ENCODE data around the gene RTP5.
"Not testable (repeated sequence)": the region's sequence is repeated elsewhere in the genome, so short reads cannot be mapped to it uniquely, and the experiment has no call there.

RTP5 gene

DNA sequence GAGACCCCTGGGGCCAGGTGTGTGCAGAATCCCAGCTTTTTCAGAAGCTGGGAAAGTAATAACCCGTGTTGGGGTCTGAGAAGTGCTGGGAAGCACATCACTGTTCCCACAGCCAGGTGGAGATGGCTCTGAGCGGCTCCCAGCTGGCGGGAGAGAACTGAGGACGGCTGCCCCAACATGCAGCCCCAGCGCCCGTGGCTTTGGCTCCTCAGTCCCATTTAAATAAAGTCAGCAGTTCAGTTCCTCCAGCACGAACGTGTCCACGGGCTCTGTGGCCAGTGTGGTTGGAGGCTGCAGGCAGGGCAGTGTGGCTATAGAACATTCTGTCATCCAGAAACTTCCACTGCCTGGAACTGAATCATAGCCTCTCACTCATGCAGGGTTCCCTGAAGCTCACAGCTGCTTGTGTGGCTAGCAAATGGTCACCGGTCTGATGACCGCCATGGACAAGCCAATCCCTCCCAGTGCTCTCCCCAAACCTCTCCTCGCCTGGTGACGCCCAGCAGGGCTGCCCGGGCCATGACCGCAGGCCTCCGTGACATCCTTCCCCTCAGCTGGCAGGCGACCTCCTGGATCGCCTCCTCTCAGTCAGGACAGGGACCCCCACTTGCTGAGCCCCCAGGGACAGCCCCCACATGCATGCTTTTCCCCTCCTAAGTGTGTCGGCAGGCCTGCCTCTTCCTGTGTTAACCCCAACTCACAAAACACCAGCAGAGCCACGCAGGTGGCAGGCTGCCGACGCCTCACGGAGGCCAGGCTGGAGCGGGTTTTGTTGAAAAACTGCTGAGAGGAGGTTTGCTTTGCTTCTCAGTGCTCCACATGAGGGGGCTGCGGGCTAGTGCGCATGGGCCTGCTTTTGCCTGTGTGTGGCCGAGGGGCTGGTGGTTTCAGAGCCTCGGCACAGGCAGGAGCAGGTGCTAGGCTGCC, 1.3 kb downstream of the RTP5 start:
- no peak for DNase-seq (ENCODE audit: low spot score)

DNA sequence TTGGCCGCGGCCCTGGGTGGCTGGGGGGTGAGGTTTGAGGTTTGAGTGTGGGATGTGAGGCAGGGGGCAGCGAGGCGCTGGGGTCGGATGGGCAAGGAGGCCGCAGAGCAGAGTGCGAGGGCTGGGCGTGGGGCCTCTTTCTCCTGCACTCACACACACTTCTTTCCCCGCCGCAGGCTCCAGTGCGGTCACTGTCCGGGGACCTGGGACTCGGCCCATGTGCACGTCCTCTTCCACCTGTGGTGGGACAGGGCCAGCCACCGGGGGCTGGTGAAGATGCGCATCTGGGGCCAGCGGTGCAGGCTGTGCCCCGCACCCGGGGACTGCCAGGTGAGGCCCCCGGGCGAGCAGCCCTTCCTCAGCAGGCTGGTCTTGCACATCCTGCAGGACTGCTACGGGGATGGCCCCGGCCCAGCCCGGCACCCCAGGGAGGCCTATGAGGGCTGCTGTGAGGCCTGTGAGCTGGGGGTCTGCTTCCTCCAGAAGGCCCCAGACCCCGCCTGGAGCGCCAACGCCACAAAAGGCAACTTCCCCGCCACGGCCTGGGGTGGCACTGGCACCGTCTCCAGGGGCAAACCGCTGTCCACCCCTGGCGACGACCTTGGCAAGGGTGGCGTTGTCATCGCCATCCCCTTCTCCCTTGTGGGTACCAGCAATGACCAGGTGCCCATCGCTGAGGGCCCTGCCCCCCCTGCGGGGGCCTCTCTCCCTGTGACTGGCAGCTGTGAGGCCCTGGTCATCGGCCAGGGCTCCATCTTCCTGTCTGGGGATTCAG, 2.2 kb downstream of the RTP5 start:
- DNase-seq (ENCODE audit: low spot score): no peak

DNA sequence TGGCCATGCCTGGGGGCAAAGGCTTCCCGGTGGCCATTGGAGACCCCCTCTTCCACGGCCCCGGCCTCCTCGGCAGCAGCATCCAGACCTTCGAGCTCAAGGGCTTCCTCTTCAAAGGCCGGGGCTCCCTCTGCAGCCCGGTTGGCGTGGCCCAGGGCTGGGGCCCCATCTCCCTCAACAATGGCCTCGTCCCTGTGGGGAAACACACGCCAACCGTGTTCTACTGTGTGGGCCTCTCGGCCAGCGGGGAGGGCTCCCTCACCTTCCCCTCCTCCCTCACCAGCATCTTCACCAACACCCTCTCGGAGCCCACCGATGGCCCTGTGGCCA, 2.7 kb downstream of the RTP5 start:
- no peak for DNase-seq (ENCODE audit: low spot score)

DNA sequence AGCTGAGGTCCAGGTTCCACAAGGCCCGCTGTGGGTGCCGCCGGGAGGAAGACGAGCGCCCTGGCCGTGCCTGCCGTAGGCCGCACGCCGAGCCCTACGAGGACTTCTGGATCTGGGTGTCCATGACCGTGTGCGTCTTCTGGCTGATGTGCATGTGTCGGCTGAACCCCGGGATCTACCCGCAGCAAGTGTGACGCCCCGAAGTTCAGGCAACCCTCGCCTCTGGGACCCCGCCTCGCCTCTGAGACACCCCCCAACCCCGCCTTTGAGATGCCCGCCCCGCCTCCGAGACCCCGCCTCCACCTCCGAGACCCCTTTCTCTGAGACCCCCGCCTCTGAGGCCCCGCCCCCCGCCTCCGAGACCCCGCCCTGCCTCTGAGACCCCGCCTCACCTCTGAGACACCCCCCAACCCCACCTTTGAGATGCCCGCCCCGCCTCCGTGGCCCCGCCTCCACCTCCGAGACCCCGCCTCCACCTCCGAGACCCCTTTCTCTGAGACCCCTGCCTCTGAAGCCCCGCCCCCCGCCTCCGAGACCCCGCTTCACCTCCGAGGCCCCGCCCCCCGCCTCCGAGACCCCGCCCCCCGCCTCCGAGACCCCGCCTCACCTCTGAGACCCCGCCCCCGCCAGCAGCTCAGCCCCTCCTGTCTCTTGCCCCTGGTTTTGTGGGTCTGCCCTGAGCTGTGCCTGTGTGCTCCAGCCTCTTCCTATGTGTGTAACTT, 3.7 kb downstream of the RTP5 start:
- no peak for DNase-seq (ENCODE audit: low spot score)

DNA sequence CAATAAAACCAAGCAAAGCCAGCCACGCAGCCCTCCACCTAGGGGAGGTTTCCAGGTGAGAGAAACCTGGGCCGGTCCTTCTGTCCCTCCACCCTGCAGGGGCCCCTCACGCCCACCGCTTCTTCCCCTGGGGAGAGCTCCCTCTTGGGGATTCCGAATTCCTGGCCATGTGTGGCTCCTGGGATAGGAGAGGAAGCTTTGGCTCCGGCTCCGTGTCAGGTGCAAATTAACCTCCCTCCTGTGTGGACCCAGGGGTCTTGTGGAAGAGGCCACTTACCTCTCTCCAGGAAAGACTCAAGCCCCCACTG, 4.2 kb downstream of the RTP5 start:
- no peak for DNase-seq (ENCODE audit: low spot score)

DNA sequence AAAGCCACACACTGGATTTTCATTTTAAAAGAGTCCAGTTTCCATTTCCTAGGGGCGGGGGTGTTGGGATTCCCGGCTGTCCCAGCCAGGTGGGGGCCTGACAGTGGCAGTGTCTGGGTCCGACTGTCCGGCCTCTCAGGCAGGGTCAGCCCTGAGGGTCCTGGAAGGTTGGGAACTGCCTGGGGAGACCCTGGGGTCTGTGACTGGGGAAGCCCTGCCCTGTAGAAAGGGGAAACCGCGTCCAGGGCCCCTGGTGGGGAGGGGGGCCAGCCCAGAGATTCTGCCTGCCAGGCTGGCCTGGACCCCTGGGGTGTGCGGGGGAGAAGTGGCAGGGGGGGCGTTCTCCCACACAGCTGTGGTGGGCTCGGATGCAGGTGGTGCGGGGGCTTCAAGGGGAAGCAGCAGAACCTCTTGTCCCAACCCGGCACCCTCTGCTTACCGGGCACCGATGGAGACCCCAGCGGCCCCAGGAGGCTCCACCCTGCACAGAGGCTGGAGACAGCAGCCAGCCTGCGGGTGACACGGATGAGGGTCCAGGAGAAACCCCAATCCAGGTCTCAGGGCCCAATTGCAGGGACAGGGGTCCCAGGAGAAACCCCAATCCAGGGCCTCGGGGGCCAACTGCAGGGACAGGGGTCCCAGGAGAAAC, 4.9 kb downstream of the RTP5 start:
- no peak for DNase-seq (ENCODE audit: low spot score)

DNA sequence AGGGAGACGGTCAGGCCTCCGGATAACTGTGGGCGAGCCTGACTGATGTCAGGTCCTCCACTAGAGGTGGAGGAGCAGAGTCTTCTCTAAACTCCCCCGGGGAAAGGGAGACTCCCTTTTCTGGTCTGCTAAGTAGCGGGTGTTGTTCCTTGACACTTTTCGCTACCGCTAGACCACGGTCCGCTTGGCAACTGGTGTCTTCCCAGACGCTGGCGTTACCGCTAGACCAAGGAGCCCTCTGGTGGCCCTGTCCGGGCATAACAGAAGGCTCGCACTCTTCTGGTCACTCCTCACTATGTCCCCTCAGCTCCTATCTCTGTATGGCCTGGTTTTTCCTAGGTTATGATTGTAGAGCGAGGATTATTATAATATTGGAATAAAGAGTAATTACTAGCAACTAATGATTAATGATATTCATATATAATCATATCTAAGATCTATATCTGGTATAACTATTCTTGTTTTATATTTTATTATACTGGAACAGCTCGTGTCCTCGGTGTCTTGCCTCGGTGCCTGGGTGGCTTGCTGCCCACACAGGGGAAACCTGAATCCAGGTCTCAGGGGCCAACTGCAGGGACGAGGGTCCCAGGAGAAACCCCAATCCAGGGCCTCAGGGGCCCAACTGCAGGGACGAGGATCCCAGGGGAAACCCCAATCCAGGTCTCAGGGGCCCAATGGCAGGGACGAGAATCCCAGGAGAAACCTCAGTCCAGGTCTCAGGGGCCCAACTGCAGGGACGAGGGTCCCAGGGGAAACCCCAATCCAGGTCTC, 6.4 kb downstream of the RTP5 start:
- not testable (repeated sequence) for DNase-seq (ENCODE audit: low spot score)

DNA sequence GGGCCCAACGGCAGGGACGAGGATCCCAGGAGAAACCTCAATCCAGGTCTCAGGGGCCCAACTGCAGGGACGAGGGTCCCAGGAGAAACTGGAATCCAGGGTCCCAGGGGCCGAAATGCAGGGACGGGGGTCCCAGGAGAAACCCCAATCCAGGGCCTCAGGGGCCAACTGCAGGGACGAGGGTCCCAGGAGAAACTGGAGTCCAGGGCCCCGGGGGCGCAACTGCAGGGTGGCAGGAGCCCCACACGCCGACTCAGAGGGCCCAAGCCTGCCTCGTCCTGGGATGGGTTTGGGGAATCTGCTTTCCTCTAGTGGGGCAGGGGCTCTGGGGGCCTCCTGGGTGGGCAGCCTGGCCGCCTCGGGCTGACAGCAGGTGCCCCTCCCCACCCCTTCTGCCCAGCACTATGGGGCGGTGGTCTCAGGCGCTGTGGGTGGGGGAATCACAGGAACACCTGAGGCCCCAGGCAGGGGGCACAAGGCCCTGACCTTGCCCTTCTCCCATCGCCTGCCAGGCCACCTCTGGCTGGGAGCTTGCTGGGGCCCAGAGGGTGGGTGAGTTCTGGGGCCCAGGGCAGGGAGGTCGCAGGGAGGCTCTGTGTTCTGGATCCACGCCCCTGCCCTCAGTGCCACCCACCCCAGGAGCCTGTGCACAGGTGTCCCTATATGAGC, 7.1 kb downstream of the RTP5 start:
- no peak for DNase-seq (ENCODE audit: low spot score)

DNA sequence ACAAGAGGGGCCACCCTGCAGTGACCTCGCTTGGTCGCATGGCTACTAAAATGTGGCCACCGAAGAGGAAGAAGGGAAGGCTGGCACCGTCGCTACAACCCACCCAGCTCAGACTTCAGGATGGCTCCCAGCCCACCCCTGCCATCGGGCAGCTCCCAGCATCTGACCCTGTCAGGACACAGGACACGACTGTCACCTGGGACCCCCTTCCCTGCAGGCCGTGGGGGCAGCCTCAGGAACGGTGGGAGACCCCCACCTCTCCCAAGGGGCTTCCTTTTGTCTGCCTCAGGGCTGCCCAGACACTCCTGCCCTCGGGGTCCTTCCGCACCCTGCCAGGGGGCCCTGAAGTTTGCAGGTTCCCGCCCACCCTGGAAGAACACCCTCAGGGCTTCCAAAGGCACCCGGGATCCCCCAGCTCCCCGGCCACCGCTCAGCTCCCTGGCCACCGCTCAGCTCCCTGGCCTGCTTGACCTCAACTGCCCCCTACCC, 7.7 kb downstream of the RTP5 start:
- DNase-seq (ENCODE audit: low spot score): no peak

DNA sequence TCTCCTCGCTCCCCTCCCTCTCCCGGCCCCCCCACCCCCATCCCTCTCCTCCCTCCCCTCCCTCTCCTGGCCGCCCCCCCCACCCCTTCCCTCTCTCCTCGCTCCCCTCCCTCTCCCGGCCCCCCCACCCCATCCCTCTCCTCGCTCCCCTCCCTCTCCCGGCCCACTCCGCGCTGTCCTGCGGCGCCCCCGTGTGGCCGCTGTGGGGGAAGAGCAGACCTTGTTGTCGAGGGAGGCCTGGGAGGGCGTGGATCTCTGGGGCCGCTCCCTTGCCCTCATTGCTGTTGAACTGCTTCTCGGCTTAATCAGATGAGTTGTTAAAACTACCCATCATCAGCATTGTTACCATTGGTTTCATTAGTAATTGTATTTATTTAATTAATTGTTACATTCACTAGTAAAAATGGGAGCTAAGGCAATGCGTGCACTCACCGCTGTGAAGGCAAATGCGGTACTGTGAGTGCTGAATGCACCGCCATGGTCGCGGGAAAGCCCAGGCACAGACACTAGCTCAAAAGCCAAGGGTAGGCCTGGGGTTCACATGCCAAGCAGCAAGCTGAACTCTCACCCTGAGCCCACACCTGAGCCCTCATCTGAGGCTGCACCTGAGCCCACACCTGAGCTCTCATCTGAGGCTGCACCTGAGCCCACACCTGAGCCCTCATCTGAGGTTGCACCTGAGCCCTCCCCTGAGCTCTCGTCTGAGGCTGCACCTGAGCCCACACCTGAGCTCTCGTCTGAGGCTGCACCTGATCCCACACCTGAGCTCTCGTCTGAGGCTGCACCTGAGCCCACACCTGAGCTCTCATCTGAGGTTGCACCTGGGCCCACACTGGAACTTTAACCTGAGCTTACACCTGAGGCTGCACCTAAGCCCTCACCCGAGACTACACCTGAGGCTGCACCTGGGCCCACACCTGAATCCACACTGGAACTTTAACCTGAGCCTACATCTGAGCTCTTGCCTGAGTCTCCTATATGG, 8.8 kb downstream of the RTP5 start:
- DNase-seq (ENCODE audit: low spot score): peak; percentile 86

DNA sequence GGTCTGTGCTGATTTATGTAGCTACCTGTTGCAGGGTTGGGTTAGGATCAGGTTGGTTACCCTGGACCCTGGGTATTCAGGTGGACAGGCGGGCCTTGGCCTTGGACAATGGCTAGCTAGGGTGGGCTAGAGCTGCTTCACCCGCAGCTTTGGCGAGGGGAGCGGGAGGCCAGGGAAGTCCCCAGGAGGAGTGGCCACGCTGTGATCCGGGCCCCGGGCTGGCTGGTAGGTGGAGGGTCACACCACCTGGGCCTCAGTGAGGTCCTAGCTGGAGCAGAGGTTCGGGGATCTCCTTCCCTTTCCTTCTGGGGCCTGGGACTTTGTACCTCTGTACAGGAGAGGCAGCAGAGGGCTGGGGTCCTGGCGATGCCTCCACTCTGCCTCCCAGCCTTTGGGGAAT, 9.8 kb downstream of the RTP5 start:
- no peak for DNase-seq (ENCODE audit: low spot score)

DNA sequence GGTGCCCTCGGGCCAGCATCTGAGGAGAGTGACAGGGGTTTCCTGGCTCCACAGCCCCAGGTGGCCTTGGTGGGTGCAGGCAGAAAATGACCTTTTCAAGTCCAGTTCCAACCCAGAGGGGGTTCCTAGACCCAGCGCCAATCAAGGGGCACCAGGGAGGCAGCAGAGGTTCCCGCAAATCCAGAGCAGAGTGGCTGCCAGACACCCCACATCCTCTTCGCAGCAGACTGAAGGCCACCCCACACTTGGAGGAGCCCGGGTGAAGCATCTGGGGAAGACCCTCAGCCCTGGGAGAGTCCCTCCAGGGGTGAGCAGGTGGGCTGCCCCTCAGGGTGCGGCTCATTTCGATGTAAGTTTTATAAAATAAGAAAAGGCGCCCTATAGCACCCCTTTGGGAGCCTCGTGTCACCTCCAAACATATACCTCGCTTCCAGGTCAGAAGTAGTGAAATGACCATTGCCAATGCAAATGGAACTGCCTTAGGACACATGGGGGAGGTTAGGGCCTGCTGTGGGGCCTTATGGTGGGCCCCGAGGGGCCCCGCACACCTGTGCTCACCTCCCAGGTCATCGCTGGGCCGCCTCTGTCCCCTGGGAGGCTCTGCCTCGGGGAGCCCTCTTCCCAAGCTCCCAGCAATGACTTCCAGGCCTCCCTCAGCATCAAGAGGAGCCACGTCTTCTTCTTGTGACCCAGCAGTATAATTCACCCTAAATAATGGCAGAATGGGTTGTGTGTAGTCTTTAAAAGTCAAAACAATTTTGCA, 11.0 kb downstream of the RTP5 start:
- no peak for DNase-seq (ENCODE audit: low spot score)

DNA sequence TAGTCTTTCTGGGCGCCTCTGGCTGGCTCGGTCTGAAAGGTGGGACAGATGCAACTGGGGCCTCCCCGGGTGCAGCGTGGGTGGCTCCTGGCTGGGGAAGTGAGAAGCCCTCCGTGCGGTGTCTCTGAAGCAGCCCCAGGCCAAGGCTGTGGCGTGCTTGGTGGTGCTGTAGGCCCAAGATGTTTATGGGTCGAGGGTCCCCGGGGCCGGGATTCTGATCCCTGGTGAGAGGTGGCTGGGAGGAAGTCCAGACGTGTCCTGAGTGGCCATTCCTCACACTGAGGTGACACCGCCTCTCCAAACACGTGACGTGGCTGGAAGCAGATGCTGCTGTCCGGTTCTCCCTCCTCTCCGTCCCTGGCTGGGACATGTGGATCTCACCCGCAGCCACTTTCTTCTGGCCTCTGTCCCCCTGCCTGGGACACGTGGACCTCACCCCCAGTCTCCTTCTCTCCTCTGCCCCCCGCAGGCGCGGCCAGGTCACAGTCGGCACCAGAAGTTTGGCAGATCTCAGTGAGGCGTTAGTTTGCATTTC, 12.6 kb downstream of the RTP5 start:
- peak; percentile 47 for DNase-seq (ENCODE audit: low spot score)

DNA sequence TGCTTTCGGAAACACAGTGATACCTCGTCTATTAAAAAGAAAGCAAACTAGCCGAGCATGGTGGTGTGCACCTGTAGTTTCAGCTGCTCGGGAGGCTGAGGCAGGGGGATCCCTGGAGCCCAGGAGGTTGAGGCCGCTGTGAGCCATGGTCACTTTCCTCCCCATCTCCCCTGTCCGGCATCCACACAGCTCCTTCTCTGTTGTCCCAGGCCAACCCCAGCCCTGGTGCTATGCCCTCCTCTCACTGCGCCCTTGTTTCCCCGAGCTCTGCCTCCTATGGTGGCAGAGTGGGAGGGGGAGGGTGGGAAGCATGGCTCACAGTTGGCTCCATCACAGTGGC, 15.4 kb downstream of the RTP5 start:
- DNase-seq (ENCODE audit: low spot score): no peak

DNA sequence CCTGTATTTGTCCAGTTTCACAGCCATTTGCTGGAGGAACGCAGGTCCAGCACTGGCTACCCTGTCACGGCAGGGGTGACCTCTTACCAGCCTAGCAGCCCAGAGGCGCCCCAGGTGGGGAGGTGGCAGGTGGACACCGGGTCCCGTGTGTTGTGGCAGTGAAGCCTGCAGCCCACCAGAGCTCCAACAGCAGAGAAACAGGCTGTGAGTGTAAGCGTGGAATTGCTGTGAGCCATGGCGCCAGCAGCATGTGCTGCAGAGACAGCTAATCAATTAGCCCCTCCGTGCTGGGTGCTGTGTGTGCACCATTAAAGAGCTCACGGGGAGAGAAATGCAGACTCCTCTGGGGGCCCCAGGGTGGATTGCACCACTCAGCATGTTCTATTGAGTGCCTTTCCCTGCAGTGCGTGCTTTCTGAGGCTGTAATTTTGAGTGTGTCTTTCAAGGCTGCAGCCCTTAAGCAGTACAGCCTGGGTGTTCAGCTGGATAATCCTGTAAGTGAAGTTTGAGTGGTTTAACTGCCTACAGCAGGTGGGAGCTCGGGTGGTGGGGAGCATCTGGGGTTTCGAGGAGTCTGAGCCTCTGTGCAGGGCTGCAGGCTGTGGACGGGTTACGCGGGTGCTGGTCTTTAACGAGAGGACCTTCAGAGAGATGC, 15.9 kb downstream of the RTP5 start:
- no peak for DNase-seq (ENCODE audit: low spot score)

DNA sequence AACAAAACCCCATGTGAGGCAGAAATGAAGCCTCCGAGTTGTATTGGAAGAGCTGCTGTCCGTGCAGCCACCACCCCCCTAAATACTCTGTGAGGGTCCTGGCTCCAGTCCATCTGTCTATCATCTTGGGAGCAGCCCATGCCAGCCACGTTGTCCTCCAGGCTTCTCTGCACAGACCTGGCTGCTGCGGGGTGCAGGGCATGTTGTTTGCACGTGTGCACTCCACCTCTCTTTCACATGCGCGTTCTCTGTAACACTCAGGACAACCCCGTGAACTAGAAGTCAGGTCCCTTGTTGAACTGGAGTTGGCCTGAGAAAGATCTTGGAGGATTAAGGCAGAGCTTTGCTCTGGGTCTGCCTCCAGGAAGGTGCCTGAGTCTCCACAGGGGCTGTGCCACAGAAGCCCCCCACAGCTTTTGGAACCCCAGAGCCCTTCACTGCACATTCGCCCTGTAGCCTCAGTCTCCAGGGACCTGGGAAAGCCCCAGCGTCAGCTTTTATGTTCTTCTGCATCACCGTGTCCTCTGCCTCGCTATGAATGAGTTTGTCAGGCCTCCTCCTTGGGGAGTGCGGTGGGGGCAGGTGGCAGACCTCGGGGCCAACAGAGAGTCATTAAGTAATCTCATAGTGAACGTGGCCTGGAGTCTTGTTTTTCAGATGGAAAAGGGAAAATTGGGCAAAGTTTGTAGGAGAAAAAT, 16.6 kb downstream of the RTP5 start:
- DNase-seq (ENCODE audit: low spot score): no peak

DNA sequence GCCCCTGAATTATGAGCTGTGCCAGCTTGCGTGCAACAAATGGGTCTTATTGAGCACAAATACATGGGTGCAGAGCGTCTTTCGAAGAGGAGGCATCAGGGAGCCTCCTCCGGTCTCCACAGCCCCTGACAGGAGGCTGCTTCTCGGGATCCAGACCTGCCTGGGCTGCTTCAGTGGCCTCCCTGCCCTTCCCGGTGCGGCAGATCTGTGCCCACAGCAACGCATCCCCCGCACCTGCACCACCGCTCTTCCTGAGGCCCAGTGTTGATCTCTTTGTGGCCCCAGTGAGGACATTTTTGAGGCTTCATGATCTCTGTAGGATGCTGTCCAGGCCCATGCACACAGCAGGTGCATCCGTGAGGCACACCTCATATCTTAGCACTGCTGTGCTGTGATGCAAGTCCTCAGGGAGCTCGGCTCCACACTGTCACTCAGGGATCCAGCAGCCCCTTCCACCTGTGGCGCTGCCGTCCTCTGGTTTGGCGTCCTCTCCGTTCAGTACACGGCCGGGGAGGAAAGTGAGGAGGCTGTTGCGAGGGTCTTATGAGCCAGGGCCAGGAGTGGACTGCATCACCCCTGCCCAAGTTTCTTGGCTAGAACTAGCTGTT, 17.4 kb downstream of the RTP5 start:
- DNase-seq (ENCODE audit: low spot score): no peak

All from AG08395 (cell line).